ENCODE data around the gene NOL4L. TPM values are rescaled to one million over a fixed set of nuclear protein-coding genes. Genes with fewer than 3 reads are reported as not detected.

Gene NOL4L
- total RNA-seq, 2 donors from 2014 or later, result 18.0 to 59.7 TPM

GRCh38 chr20:32621071-32621890 lies 36.1 kb upstream of the NOL4L start:
- 89% methylated on average over 5 of the region's 5 CpGs for WGBS
- TF ChIP-seq CTCF (IDR thresholded peaks at IDR 0.05) (no peak), POLR2AphosphoS5 (IDR thresholded peaks at IDR 0.05) (no peak), POLR2A (IDR thresholded peaks at IDR 0.05) (no peak)
- intact Hi-C loops (cut with DNase I), result no loop called here
- no peak overlapping the region for H3K4me3 ChIP-seq
- no peaks in the 10 kb centered on the region for H3K27me3 ChIP-seq (replicated peaks; ENCODE audit: insufficient read depth)
- no peaks in the 10 kb centered on the region for H3K36me3 ChIP-seq
- no peak for DNase-seq (ENCODE audit: low spot score)
- H3K4me1 ChIP-seq (replicated peaks), result no peaks in the 10 kb centered on the region
- no peak overlapping the region for H3K27ac ChIP-seq
- H3K9me3 ChIP-seq, result no peaks in the 10 kb centered on the region

- Histone ChIP-seq H3K27me3 (replicated peaks; ENCODE audit: insufficient read depth) (no peaks in the 10 kb centered on the region), H3K4me1 (replicated peaks) (no peaks in the 10 kb centered on the region), H3K27ac (no peak overlapping the region), H3K36me3 (no peaks in the 10 kb centered on the region), H3K9me3 (no peaks in the 10 kb centered on the region), H3K4me3 (no peak overlapping the region)
- 28% methylated on average over 8 of the region's 8 CpGs for WGBS
- no peak for DNase-seq (ENCODE audit: low spot score)
- intact Hi-C loops (cut with DNase I), result no loop called here
- TF ChIP-seq CTCF (IDR thresholded peaks at IDR 0.05) (no peak), POLR2AphosphoS5 (IDR thresholded peaks at IDR 0.05) (no peak), POLR2A (IDR thresholded peaks at IDR 0.05) (no peak)
Measured at GRCh38 chr20:32619586-32619985, 34.5 kb upstream of the NOL4L start.

GRCh38 chr20:32614772-32615171 lies 29.6 kb upstream of the NOL4L start:
- no peaks in the 10 kb centered on the region for H3K36me3 ChIP-seq
- no peak overlapping the region for H3K27ac ChIP-seq
- intact Hi-C loops (cut with DNase I), result no loop called here
- no peaks in the 10 kb centered on the region for H3K9me3 ChIP-seq
- no peaks in the 10 kb centered on the region for H3K27me3 ChIP-seq (replicated peaks; ENCODE audit: insufficient read depth)
- H3K4me1 ChIP-seq (replicated peaks), result no peaks in the 10 kb centered on the region
- TF ChIP-seq CTCF (IDR thresholded peaks at IDR 0.05) (no peak), POLR2A (IDR thresholded peaks at IDR 0.05) (no peak), POLR2AphosphoS5 (IDR thresholded peaks at IDR 0.05) (no peak)
- no peak overlapping the region for H3K4me3 ChIP-seq
- 97% methylated on average over 2 of the region's 2 CpGs for WGBS
- no peak for DNase-seq (ENCODE audit: low spot score)

- Histone ChIP-seq H3K27ac (no peak overlapping the region), H3K9me3 (no peaks in the 10 kb centered on the region), H3K36me3 (no peaks in the 10 kb centered on the region), H3K4me1 (replicated peaks) (no peaks in the 10 kb centered on the region), H3K4me3 (no peak overlapping the region), H3K27me3 (replicated peaks; ENCODE audit: insufficient read depth) (no peaks in the 10 kb centered on the region)
- TF ChIP-seq CTCF (IDR thresholded peaks at IDR 0.05), result no peak
- TF ChIP-seq POLR2AphosphoS5 (IDR thresholded peaks at IDR 0.05), result no peak
- no peak for TF ChIP-seq POLR2A (IDR thresholded peaks at IDR 0.05)
- intact Hi-C loops (cut with DNase I), result no loop called here
- 100% methylated on average over 1 of the region's 1 CpG for WGBS
- DNase-seq (ENCODE audit: low spot score), result no peak
Measured at GRCh38 chr20:32614303-32614702, 29.2 kb upstream of the NOL4L start.
